ENCODE measurements around the gene SRMS.

Gene SRMS

GRCh38 chr20:63521602-63522001 is 25.9 kb downstream of the SRMS start:
- H3K4ac ChIP-seq (ENCODE audit: low read length) = no peak overlapping the region
- H3K23ac ChIP-seq (ENCODE audit: low read depth, low read length, poor library complexity) = peak overlapping the region; percentile 37
- H3K27me3 ChIP-seq (ENCODE audit: control insufficient read depth in 3 of 3, insufficient read depth in 3 of 3, low read depth in 1 of 3, low read length in 3 of 3) = peaks cover 0 to 3% (median 0%) of the 10 kb centered on the region in 3 experiments
- peak overlapping the region; percentile 99 for H4K91ac ChIP-seq (ENCODE audit: low read depth, low read length, poor library complexity)
- peaks cover 22% of the 10 kb centered on the region for H3K79me1 ChIP-seq (ENCODE audit: low read depth, low read length)
- H2AFZ ChIP-seq (ENCODE audit: low read length) = no peak overlapping the region
- H2BK5ac ChIP-seq (ENCODE audit: low read length) = peak overlapping the region; percentile 71
- H3K14ac ChIP-seq (ENCODE audit: low read length) = peak overlapping the region; percentile 90
- peaks cover 12 to 20% of the 10 kb centered on the region in 2 donors for H3K9me3 ChIP-seq (replicated peaks in 1 of 2; ENCODE audit: control insufficient read depth in 2 of 2, insufficient read depth in 1 of 2, low read depth in 1 of 2, low read length in 2 of 2)
- peaks cover 13 to 15% of the 10 kb centered on the region in 2 donors for H3K4me1 ChIP-seq (ENCODE audit: control insufficient read depth in 2 of 2, insufficient read depth in 1 of 2, low read depth in 1 of 2, low read length in 2 of 2)
- no peak overlapping the region for H2BK15ac ChIP-seq (ENCODE audit: low read length)
- H4K8ac ChIP-seq (ENCODE audit: low read depth, low read length) = peak overlapping the region; percentile 43
- H3K18ac ChIP-seq (ENCODE audit: low read length) = peak overlapping the region; percentile 99
- no CpG with 5 or more reads among the region's 23 CpGs for WGBS, 2 donors (ENCODE audit: extremely low coverage in 2 of 2, insufficient read length in 2 of 2, insufficient replicate concordance in 1 of 2)
- no peak overlapping the region for H2BK12ac ChIP-seq (ENCODE audit: low read length)
- no peak for DNase-seq (ENCODE audit: low spot score)
- peak overlapping the region; percentile 97 for H2AK5ac ChIP-seq (ENCODE audit: low read depth, low read length)
- no peak overlapping the region for H3K27ac ChIP-seq (replicated peaks; ENCODE audit: low read length)
- peak overlapping the region; percentile 98 for H3K9ac ChIP-seq (ENCODE audit: low read depth, low read length, poor library complexity)
- peak overlapping the region; percentile 92 to 99 for H3K4me3 ChIP-seq (ENCODE audit: low read length in 2 of 2)
- no peak overlapping the region for H2BK120ac ChIP-seq (ENCODE audit: low read depth, low read length)
- H3K4me2 ChIP-seq (ENCODE audit: insufficient read depth, low read length, poor library complexity, severe bottlenecking) = peak overlapping the region; percentile 96
- peaks cover 19 to 50% of the 10 kb centered on the region in 2 donors for H3K36me3 ChIP-seq (replicated peaks in 1 of 2; ENCODE audit: control insufficient read depth in 2 of 2, insufficient read depth in 2 of 2, low read length in 2 of 2)

- Histone ChIP-seq H3K4me2 (ENCODE audit: insufficient read depth, low read length, poor library complexity, severe bottlenecking) (peak overlapping the region; percentile 96), H3K27me3 (ENCODE audit: control insufficient read depth in 3 of 3, insufficient read depth in 3 of 3, low read depth in 1 of 3, low read length in 3 of 3) (peaks cover 0 to 3% (median 0%) of the 10 kb centered on the region in 3 experiments), H3K79me1 (ENCODE audit: low read depth, low read length) (peaks cover 22% of the 10 kb centered on the region), H3K36me3 (replicated peaks in 1 of 2; ENCODE audit: control insufficient read depth in 2 of 2, insufficient read depth in 2 of 2, low read length in 2 of 2) (peaks cover 19 to 50% of the 10 kb centered on the region in 2 donors), H4K8ac (ENCODE audit: low read depth, low read length) (peak overlapping the region; percentile 43), H2BK5ac (ENCODE audit: low read length) (no peak overlapping the region), H3K9me3 (replicated peaks in 1 of 2; ENCODE audit: control insufficient read depth in 2 of 2, insufficient read depth in 1 of 2, low read depth in 1 of 2, low read length in 2 of 2) (peaks cover 12 to 20% of the 10 kb centered on the region in 2 donors), H3K23ac (ENCODE audit: low read depth, low read length, poor library complexity) (peak overlapping the region; percentile 98), H2BK15ac (ENCODE audit: low read length) (peak overlapping the region; percentile 67), H2BK12ac (ENCODE audit: low read length) (peak overlapping the region; percentile 58), H3K4ac (ENCODE audit: low read length) (peak overlapping the region; percentile 84), H2AFZ (ENCODE audit: low read length) (peak overlapping the region; percentile 91), H2AK5ac (ENCODE audit: low read depth, low read length) (peak overlapping the region; percentile 97), H3K27ac (replicated peaks; ENCODE audit: low read length) (peak overlapping the region; percentile 67), H3K4me1 (ENCODE audit: control insufficient read depth in 2 of 2, insufficient read depth in 1 of 2, low read depth in 1 of 2, low read length in 2 of 2) (peaks cover 13 to 15% of the 10 kb centered on the region in 2 donors), H4K91ac (ENCODE audit: low read depth, low read length, poor library complexity) (peak overlapping the region; percentile 99), H3K4me3 (ENCODE audit: low read length in 2 of 2) (peak overlapping the region; percentile 92 to 99), H3K14ac (ENCODE audit: low read length) (peak overlapping the region; percentile 90), H3K9ac (ENCODE audit: low read depth, low read length, poor library complexity) (peak overlapping the region; percentile 98), H3K18ac (ENCODE audit: low read length) (peak overlapping the region; percentile 99), H2BK120ac (ENCODE audit: low read depth, low read length) (no peak overlapping the region)
- no CpG with 5 or more reads among the region's 68 CpGs for WGBS, 2 donors (ENCODE audit: extremely low coverage in 2 of 2, insufficient read length in 2 of 2, insufficient replicate concordance in 1 of 2)
- DNase-seq (ENCODE audit: low spot score) = peak; percentile 70
Observed at GRCh38 chr20:63520934-63521601, 26.5 kb downstream of the SRMS start.

GRCh38 chr20:63520504-63520933 is 27.0 kb downstream of the SRMS start, which contains the start of gene PPDPF:
PPDPF (plus strand) TSS chr20:63520765; CDS start chr20:63521309, 544 bp downstream.
- Histone ChIP-seq H3K23ac (ENCODE audit: low read depth, low read length, poor library complexity) (peak within 1 kb of the TSS; percentile 98), H3K18ac (ENCODE audit: low read length) (peak within 1 kb of the TSS; percentile 99), H3K4ac (ENCODE audit: low read length) (peak within 1 kb of the TSS; percentile 93), H2AK5ac (ENCODE audit: low read depth, low read length) (peak within 1 kb of the TSS; percentile 99), H3K79me1 (ENCODE audit: low read depth, low read length) (peaks cover 22% of the 10 kb centered on the region), H3K14ac (ENCODE audit: low read length) (peak within 1 kb of the TSS; percentile 90), H3K4me2 (ENCODE audit: insufficient read depth, low read length, poor library complexity, severe bottlenecking) (peak within 1 kb of the TSS; percentile 96), H3K36me3 (replicated peaks in 1 of 2; ENCODE audit: control insufficient read depth in 2 of 2, insufficient read depth in 2 of 2, low read length in 2 of 2) (peaks cover 19 to 50% of the 10 kb centered on the region in 2 donors), H3K4me1 (ENCODE audit: control insufficient read depth in 2 of 2, insufficient read depth in 1 of 2, low read depth in 1 of 2, low read length in 2 of 2) (peaks cover 13 to 15% of the 10 kb centered on the region in 2 donors), H4K91ac (ENCODE audit: low read depth, low read length, poor library complexity) (peak within 1 kb of the TSS; percentile 99), H3K9ac (ENCODE audit: low read depth, low read length, poor library complexity) (peak within 1 kb of the TSS; percentile 98), H2BK12ac (ENCODE audit: low read length) (peak within 1 kb of the TSS; percentile 90), H3K27ac (replicated peaks; ENCODE audit: low read length) (peak within 1 kb of the TSS; percentile 85), H4K8ac (ENCODE audit: low read depth, low read length) (peak within 1 kb of the TSS; percentile 43), H3K27me3 (ENCODE audit: control insufficient read depth in 3 of 3, insufficient read depth in 3 of 3, low read depth in 1 of 3, low read length in 3 of 3) (peaks cover 0 to 3% (median 0%) of the 10 kb centered on the region in 3 experiments), H2BK120ac (ENCODE audit: low read depth, low read length) (peak within 1 kb of the TSS; percentile 81), H3K9me3 (replicated peaks in 1 of 2; ENCODE audit: control insufficient read depth in 2 of 2, insufficient read depth in 1 of 2, low read depth in 1 of 2, low read length in 2 of 2) (peaks cover 12 to 20% of the 10 kb centered on the region in 2 donors), H2AFZ (ENCODE audit: low read length) (peak within 1 kb of the TSS; percentile 91), H2BK15ac (ENCODE audit: low read length) (peak within 1 kb of the TSS; percentile 97), H3K4me3 (ENCODE audit: low read length in 2 of 2) (peak within 1 kb of the TSS; percentile 92 to 99), H2BK5ac (ENCODE audit: low read length) (peak within 1 kb of the TSS; percentile 96)
- peak; percentile 87 for DNase-seq (ENCODE audit: low spot score)
- no CpG with 5 or more reads among the region's 64 CpGs for WGBS, 2 donors (ENCODE audit: extremely low coverage in 2 of 2, insufficient read length in 2 of 2, insufficient replicate concordance in 1 of 2)
